K562 (cell line): ENCODE data around the gene PSPH. TPM values are rescaled to one million over a fixed set of nuclear protein-coding genes. Genes with fewer than 3 reads are reported as not detected.

Experiments used
- ADNP ChIP-seq: fragments of 200-800 bp; sonication (Bioruptor generic); IDR thresholded peaks from 2 replicates; pipeline ENCODE4 v1.6.1; 2016; ENCODE audit warnings: missing genetic modification characterization, missing compliant biosample characterization
- CXXC5 ChIP-seq: fragments of 250-450 bp; sonication (Bioruptor Pico); IDR thresholded peaks from 2 replicates; pipeline ENCODE4 v1.8.0; 2022; ENCODE audit warnings: inconsistent platforms, mild to moderate bottlenecking, moderate library complexity
- L3MBTL2 ChIP-seq: fragments of 450-650 bp; IDR thresholded peaks from 2 replicates; pipeline ENCODE4 v1.6.1; 2016; ENCODE audit warnings: mild to moderate bottlenecking, moderate library complexity
- LEF1 ChIP-seq: fragments of 450-650 bp; IDR thresholded peaks from 2 replicates; pipeline ENCODE4 v1.6.1; 2016; ENCODE audit warnings: mild to moderate bottlenecking
- MGA ChIP-seq: fragments of 450-650 bp; IDR thresholded peaks from 2 replicates; pipeline ENCODE4 v1.6.1; 2016; ENCODE audit warnings: mild to moderate bottlenecking, moderate library complexity
- SREBF1 ChIP-seq: fragments of 150-350 bp; IDR thresholded peaks from 2 replicates; pipeline ENCODE4 v1.6.1; 2014; ENCODE audit warnings: antibody characterized with exemption, low read depth, low read length, borderline replicate concordance
- TOE1 ChIP-seq, 2 experiments: fragments of 450-650 bp in 1 of 2; sonication (generic) in 1 of 2; formaldehyde crosslinking in 1 of 2; IDR thresholded peaks; 2 replicates each; pipeline versions ENCODE4 v1.7.1 to v1.8.0; 2016 to 2022; ENCODE audit warnings: borderline replicate concordance in 2 of 2, mild to moderate bottlenecking in 2 of 2, antibody characterized with exemption in 1 of 2, inconsistent platforms in 1 of 2, low read depth in 1 of 2, missing genetic modification reagents in 1 of 2, moderate library complexity in 1 of 2
- ZNF79 ChIP-seq: fragments of 250-450 bp; sonication (Bioruptor Pico); IDR thresholded peaks from 2 replicates; pipeline ENCODE4 v1.4.0; 2020; ENCODE audit warnings: low read depth, mild to moderate bottlenecking, moderate library complexity
- polyA plus RNA-seq, 8 experiments: library from polyadenylated mRNA; depleted of rRNA in 4 of 8; stranded (reverse) in 5 of 8; unstranded in 3 of 8; fragments of >200 nt; fragmentation: Nextera tagmentation in 2 of 8; fragmentation: Illumina TruSeq in 1 of 8; extraction: Ambion mirVana in 2 of 8; extraction: Trizol in 1 of 8; gene quantifications; 2 replicates each; pipeline versions ENCODE4 v1.2.1 to v1.2.3, GENCODE V29; 2011 to 2014; ENCODE audit warnings: inconsistent platforms in 1 of 8, missing spikeins in 1 of 8
- total RNA-seq, 7 experiments: library from RNA; depleted of rRNA in 6 of 7; stranded (reverse); fragments of >200 nt in 6 of 7; fragmentation: Illumina TruSeq in 2 of 7; extraction: Trizol in 2 of 7; gene quantifications; 2 replicates each; pipeline versions ENCODE4 v1.2.1 to v1.2.3, GENCODE V29; 2011 to 2021; ENCODE audit warnings: low replicate concordance in 1 of 7
- TF ChIP-seq, protein P1 (sequence below), 2 experiments: IDR thresholded peaks; 2 replicates each; pipeline ENCODE4 v1.6.1; 2012; ENCODE audit warnings: improper control_type of control experiment in 2 of 2, low read depth in 2 of 2, low read length in 2 of 2, borderline replicate concordance in 1 of 2

PSPH gene
- total and polyA plus RNA-seq, 9 of the 15 experiments (the other 6 are each of a cell fraction or from before 2014, with no cell fraction given): 6.3 to 46.8 (median 20.2) TPM

DNA sequence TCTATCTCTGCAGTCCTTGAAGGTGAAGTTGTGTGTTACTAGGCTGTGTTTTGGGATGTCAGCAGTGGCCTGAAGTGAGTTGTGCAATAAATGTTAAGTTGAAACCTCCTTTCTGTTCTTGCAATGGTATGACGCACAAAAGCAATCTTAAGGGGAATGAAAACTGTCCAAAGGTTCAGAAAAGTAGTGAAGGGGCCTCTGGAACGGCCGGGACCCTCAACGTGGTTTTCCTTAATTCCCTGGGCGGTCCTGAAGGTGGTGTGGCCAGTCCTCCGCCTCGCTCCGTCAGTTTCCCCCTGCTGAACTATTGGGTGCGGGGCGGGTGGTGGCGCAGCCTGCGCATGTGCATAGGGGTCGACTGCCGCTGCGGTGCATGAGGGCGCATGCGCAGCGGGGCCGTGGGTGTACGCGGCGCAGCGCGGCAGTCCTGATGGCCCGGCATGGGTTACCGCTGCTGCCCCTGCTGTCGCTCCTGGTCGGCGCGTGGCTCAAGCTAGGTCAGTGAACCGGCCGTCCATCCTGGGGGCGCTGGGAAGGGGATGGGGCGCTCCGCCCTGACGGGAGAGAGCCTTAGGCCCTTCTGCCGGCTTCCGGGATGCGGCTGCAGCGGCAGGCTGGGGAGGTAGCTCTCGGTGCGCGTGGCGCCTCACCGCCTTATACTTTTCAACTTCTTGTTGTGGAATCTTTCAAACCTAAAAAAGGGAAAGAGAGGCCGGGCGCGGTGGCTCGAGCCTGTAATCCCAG lies 12.8 kb upstream of the PSPH start, which contains the start of gene SUMF2 (continued):
- TF ChIP-seq MGA: peak; percentile 41
- no peak for TF ChIP-seq ZNF79 (CRISPR knock-in tag)
- TF ChIP-seq SREBF1: no peak
- peak; percentile 84 for TF ChIP-seq CXXC5
- TF ChIP-seq LEF1: no peak
- no peak for TF ChIP-seq ADNP (tag)
- TF ChIP-seq, protein P1, sequence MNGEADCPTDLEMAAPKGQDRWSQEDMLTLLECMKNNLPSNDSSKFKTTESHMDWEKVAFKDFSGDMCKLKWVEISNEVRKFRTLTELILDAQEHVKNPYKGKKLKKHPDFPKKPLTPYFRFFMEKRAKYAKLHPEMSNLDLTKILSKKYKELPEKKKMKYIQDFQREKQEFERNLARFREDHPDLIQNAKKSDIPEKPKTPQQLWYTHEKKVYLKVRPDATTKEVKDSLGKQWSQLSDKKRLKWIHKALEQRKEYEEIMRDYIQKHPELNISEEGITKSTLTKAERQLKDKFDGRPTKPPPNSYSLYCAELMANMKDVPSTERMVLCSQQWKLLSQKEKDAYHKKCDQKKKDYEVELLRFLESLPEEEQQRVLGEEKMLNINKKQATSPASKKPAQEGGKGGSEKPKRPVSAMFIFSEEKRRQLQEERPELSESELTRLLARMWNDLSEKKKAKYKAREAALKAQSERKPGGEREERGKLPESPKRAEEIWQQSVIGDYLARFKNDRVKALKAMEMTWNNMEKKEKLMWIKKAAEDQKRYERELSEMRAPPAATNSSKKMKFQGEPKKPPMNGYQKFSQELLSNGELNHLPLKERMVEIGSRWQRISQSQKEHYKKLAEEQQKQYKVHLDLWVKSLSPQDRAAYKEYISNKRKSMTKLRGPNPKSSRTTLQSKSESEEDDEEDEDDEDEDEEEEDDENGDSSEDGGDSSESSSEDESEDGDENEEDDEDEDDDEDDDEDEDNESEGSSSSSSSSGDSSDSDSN (IDR thresholded peaks at IDR 0.05; ENCODE audit: borderline replicate concordance in 1 of 2, low read depth in 2 of 2, low read length in 2 of 2): peak in 1 of 2 experiments; percentile 86; a peak in 1 of 4 replicates
- TF ChIP-seq TOE1 (IDR thresholded peaks at IDR 0.05; ENCODE audit: borderline replicate concordance): no peak; the same call in 1 of the 2 replicates
- peak; percentile 67; the same call in 1 of the 2 replicates for TF ChIP-seq TOE1 (CRISPR knock-in tag; IDR thresholded peaks at IDR 0.05; ENCODE audit: borderline replicate concordance, low read depth)
- TF ChIP-seq L3MBTL2: peak; percentile 68
